Tibial nerve (tissue), 4 donors: Measurements from ENCODE around the gene SREBF2. TPM values are rescaled to one million over a fixed set of nuclear protein-coding genes. Genes with fewer than 3 reads are reported as not detected.

Source experiments
- DNase-seq, 2 donors: peaks; one replicate each; pipeline ENCODE4 v3.0.0-alpha.2; 2019; ENCODE audit warnings: low spot score in 2 of 2
- H3K27ac ChIP-seq, 4 donors: fragments of 200-600 bp; sonication (generic) in 3 of 4; one replicate each; pipeline ENCODE4 v1.5.1; 2017 to 2019; ENCODE audit warnings: mild to moderate bottlenecking in 1 of 4
- H3K27me3 ChIP-seq, 2 donors: fragments of 200-600 bp; sonication (generic) in 1 of 2; one replicate each; pipeline versions ENCODE4 v1.5.1 to v1.6.0; 2017 to 2019
- H3K36me3 ChIP-seq, 3 donors: fragments of 200-600 bp; sonication (generic); one replicate each; pipeline ENCODE4 v1.5.1; 2018 to 2019
- H3K4me1 ChIP-seq, 4 donors: fragments of 200-600 bp; sonication (generic) in 3 of 4; one replicate each; pipeline ENCODE4 v1.5.1; 2017 to 2019
- H3K4me3 ChIP-seq, 4 donors: fragments of 200-600 bp; sonication (generic) in 3 of 4; one replicate each; pipeline ENCODE4 v1.5.1; 2017 to 2019; ENCODE audit warnings: mild to moderate bottlenecking in 1 of 4, moderate library complexity in 1 of 4
- H3K9me3 ChIP-seq, 4 donors: fragments of 200-600 bp; sonication (generic) in 3 of 4; one replicate each; pipeline ENCODE4 v1.5.1; 2017 to 2019
- CTCF ChIP-seq, 5 experiments: fragments of 200-600 bp in 3 of 5; fragments of 450-650 bp in 2 of 5; sonication (generic) in 3 of 5; IDR thresholded peaks; one replicate each; pipeline ENCODE4 v1.5.1; 2016 to 2019; ENCODE audit warnings: antibody characterized with exemption in 5 of 5, mild to moderate bottlenecking in 3 of 5, moderate library complexity in 2 of 5
- EP300 ChIP-seq, 2 donors: sonication (generic); formaldehyde crosslinking; IDR thresholded peaks; one replicate each; pipeline ENCODE4 v1.6.1; 2017; ENCODE audit warnings: antibody characterized with exemption in 2 of 2, mild to moderate bottlenecking in 1 of 2
- POLR2A ChIP-seq, 2 donors: fragments of 450-650 bp; IDR thresholded peaks; one replicate each; pipeline ENCODE4 v1.6.1; 2017; ENCODE audit warnings: antibody characterized with exemption in 2 of 2, mild to moderate bottlenecking in 2 of 2, moderate library complexity in 2 of 2
- WGBS, 2 donors: methylation state at CpG; one replicate each; pipeline ENCODE4 v1.1.5; 2018; 5-methylcytosine and 5-hydroxymethylcytosine counted together
- total RNA-seq, 4 donors: library from RNA; depleted of rRNA; stranded (reverse); fragments of >200 nt; gene quantifications; one replicate each; pipeline ENCODE4 v1.1.0, GENCODE V29; 2016

The SREBF2 gene
- total RNA-seq, 4 donors from 2014 or later, result 73.5 to 157 (median 129) TPM

DNA sequence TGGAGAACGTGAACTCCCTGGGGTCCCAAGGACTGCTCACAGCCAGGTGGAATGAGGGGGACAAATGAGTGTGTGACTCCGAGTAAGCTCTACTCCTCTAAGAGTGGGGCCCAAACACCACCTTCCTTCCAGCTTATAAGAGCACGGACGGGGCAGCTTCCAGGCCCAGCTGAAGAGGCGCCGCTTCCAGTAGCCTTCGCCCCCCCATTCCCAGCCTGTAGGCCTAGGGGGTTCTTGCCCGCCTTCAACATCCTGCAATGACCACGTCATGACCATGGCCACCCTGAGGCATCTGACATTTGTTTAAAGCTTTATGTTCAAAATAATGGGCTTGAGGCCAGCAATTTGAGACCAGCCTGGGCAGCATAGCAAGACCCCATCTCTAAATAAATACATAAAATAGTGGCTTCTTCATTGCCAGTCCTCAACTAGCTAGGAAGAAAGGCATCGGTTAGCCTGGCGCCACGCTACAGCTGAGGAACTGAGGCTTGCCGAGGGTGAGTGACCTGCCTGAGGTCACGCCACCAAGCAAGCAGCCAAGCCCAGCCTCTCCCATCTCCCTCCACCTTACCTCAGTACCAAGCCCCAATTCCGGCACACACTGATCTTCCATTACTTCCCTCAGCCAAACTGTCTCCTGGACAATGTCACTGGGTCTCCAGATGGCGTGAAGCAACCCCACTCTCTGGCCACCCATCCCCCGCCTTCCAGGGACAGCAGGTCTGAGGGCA lies 101.5 kb downstream of the SREBF2 start:
- Histone ChIP-seq H3K4me1 (peaks cover 0 to 9% (median 0%) of the 10 kb centered on the region in 4 donors), H3K27ac (peak overlapping the region in 1 of 4 donors; percentile 73), H3K27me3 (no peaks in the 10 kb centered on the region), H3K9me3 (no peaks in the 10 kb centered on the region), H3K36me3 (no peaks in the 10 kb centered on the region), H3K4me3 (no peak overlapping the region)
- WGBS, 2 donors, result 87 to 96% methylated on average over 16 to 17 of the region's 17 CpGs
- TF ChIP-seq EP300 (IDR thresholded peaks at IDR 0.05), result no peak
- no peak for TF ChIP-seq CTCF (IDR thresholded peaks at IDR 0.05)
- TF ChIP-seq POLR2A (IDR thresholded peaks at IDR 0.05), result no peak
- no peak for DNase-seq

- 88 to 94% methylated on average over 3 to 4 of the region's 4 CpGs for WGBS, 2 donors
- peak overlapping the region in 1 of 4 donors; percentile 73 for H3K27ac ChIP-seq
- no peak for DNase-seq
- H3K9me3 ChIP-seq, result no peaks in the 10 kb centered on the region
- peaks cover 0 to 13% (median 0%) of the 10 kb centered on the region in 4 donors for H3K4me1 ChIP-seq
- no peak overlapping the region for H3K4me3 ChIP-seq
- no peak for TF ChIP-seq EP300 (IDR thresholded peaks at IDR 0.05)
- no peak for TF ChIP-seq CTCF (IDR thresholded peaks at IDR 0.05)
- no peak for TF ChIP-seq POLR2A (IDR thresholded peaks at IDR 0.05)
- H3K27me3 ChIP-seq, result no peaks in the 10 kb centered on the region
- H3K36me3 ChIP-seq, result no peaks in the 10 kb centered on the region
Observed at GRCh38 chr22:41935015-41935351, 102.1 kb downstream of the SREBF2 start.

GRCh38 chr22:41935509-41935908 lies 102.6 kb downstream of the SREBF2 start:
- H3K27ac ChIP-seq, result peak overlapping the region in 1 of 4 donors; percentile 73
- H3K36me3 ChIP-seq, result no peaks in the 10 kb centered on the region
- 90 to 92% methylated on average over 9 of the region's 9 CpGs for WGBS, 2 donors
- H3K9me3 ChIP-seq, result no peaks in the 10 kb centered on the region
- peaks cover 0 to 18% (median 3%) of the 10 kb centered on the region in 4 donors for H3K4me1 ChIP-seq
- no peak for TF ChIP-seq EP300 (IDR thresholded peaks at IDR 0.05)
- no peak for TF ChIP-seq POLR2A (IDR thresholded peaks at IDR 0.05)
- no peak overlapping the region for H3K4me3 ChIP-seq
- H3K27me3 ChIP-seq, result no peaks in the 10 kb centered on the region
- no peak for DNase-seq

DNA sequence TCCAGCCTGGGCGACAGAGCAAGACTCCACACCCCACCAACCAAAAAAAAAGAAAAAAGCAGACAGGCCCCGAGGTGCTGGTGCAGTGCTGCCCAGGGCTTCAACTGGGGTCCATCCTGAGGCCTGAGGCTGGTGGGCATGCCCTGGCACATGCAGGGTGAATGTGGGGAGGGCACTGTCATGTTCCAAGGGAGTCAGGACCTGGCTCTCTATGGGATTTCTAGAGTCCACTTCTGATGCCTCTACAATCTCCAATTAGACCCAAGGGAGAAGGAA lies 103.9 kb downstream of the SREBF2 start:
- H3K36me3 ChIP-seq, result no peaks in the 10 kb centered on the region

GRCh38 chr22:41939981-41940831 lies 107.3 kb downstream of the SREBF2 start:
- H3K9me3 ChIP-seq, result no peaks in the 10 kb centered on the region
- 73 to 82% methylated on average over 13 of the region's 13 CpGs for WGBS, 2 donors
- TF ChIP-seq EP300 (IDR thresholded peaks at IDR 0.05) (peak in 1 of 2 donors; percentile 6), CTCF (IDR thresholded peaks at IDR 0.05) (no peak)

More for the DNA sequence above, 103.9 kb downstream of the SREBF2 start:
- TF ChIP-seq CTCF (IDR thresholded peaks at IDR 0.05), result no peak
- no peak for TF ChIP-seq POLR2A (IDR thresholded peaks at IDR 0.05)
- no peak for TF ChIP-seq EP300 (IDR thresholded peaks at IDR 0.05)
- H3K27me3 ChIP-seq, result no peaks in the 10 kb centered on the region
- no peak overlapping the region for H3K4me3 ChIP-seq
- DNase-seq, result no peak
- H3K4me1 ChIP-seq, result peaks cover 0 to 28% (median 11%) of the 10 kb centered on the region in 4 donors
- WGBS, 2 donors, result 97% methylated on average over 2 of the region's 2 CpGs
- H3K27ac ChIP-seq, result peak overlapping the region in 1 of 4 donors; percentile 36
- no peaks in the 10 kb centered on the region for H3K9me3 ChIP-seq

More at GRCh38 chr22:41939981-41940831, 107.3 kb downstream of the SREBF2 start:
- Histone ChIP-seq H3K36me3 (no peaks in the 10 kb centered on the region), H3K27ac (peak overlapping the region; percentile 43 to 84 (median 78)), H3K27me3 (no peaks in the 10 kb centered on the region), H3K4me1 (peaks cover 0 to 28% (median 11%) of the 10 kb centered on the region in 4 donors), H3K4me3 (peak overlapping the region in 1 of 4 donors; percentile 26)
- no peak for DNase-seq
